KOPT-K1 (cell line): ENCODE data around the gene RNF115.

ENCODE experiments used
- H3K27ac ChIP-seq: fragments of 200-600 bp; sonication (generic); 2 replicates; pipeline ENCODE4 v1.5.1; 2016; ENCODE audit warnings: antibody characterized with exemption, mild to moderate bottlenecking, low read depth, low read length; ENCODE audit not compliant: poor library complexity, severe bottlenecking
- H3K36me3 ChIP-seq: fragments of 200-600 bp; sonication (generic); 2 replicates; pipeline ENCODE4 v1.5.1; 2017; ENCODE audit warnings: antibody characterized with exemption, mild to moderate bottlenecking, low read length, moderate library complexity; ENCODE audit not compliant: insufficient read depth
- H3K9me3 ChIP-seq: fragments of 200-600 bp; sonication (generic); 2 replicates; pipeline ENCODE4 v1.5.1; 2017; ENCODE audit warnings: antibody characterized with exemption, low read length, mild to moderate bottlenecking; ENCODE audit not compliant: insufficient read depth, poor library complexity, severe bottlenecking

The RNF115 gene

GRCh38 chr1:145690587-145691558 is 133.0 kb downstream of the RNF115 start:
- Histone ChIP-seq H3K27ac (peak overlapping the region; percentile 33), H3K36me3 (no peaks in the 10 kb centered on the region), H3K9me3 (no peaks in the 10 kb centered on the region)

GRCh38 chr1:145689922-145690321 is 134.0 kb downstream of the RNF115 start:
- Histone ChIP-seq H3K9me3 (no peaks in the 10 kb centered on the region), H3K36me3 (no peaks in the 10 kb centered on the region), H3K27ac (peak overlapping the region; percentile 27)

- Histone ChIP-seq H3K27ac (no peak overlapping the region), H3K36me3 (no peaks in the 10 kb centered on the region), H3K9me3 (no peaks in the 10 kb centered on the region)
These were observed 135.0 kb downstream of the RNF115 start for GRCh38 chr1:145688924-145689323.
